ENCODE results near the gene FAM53C. TPM values are rescaled to one million over a fixed set of nuclear protein-coding genes. Genes with fewer than 3 reads are reported as not detected.
A peak's percentile ranks its signal among the peaks of the same experiment; 100 is the strongest.

Gene FAM53C
- total RNA-seq, 2 experiments from 2014 or later: 81.0 to 83.8 TPM

GRCh38 chr5:138370537-138370936 lies 32.5 kb downstream of the FAM53C start:
- Histone ChIP-seq H3K4me3 (ENCODE audit: low read length) (no peak overlapping the region), H3K9me3 (ENCODE audit: control insufficient read depth in 1 of 2, insufficient read depth in 1 of 2, low read length in 2 of 2) (no peaks in the 10 kb centered on the region), H3K27ac (ENCODE audit: low read depth in 1 of 2, low read length in 2 of 2) (no peak overlapping the region), H3K27me3 (ENCODE audit: control insufficient read depth in 1 of 2, insufficient read depth in 2 of 2, low read length in 2 of 2) (no peaks in the 10 kb centered on the region), H3K4me1 (ENCODE audit: insufficient read depth, low read length) (peaks cover 18% of the 10 kb centered on the region), H3K36me3 (ENCODE audit: insufficient read depth, low read length) (peaks cover 22% of the 10 kb centered on the region)
- Mint-ChIP-seq H3K4me3 (no peak overlapping the region), H3K9me3 (no peaks in the 10 kb centered on the region), H3K36me3 (ENCODE audit: low read depth) (peaks cover 28% of the 10 kb centered on the region), H3K27ac (no peak overlapping the region), H3K4me1 (ENCODE audit: low read depth) (peaks cover 49% of the 10 kb centered on the region), H3K27me3 (no peaks in the 10 kb centered on the region)
- no peak for ATAC-seq (ENCODE audit: poor library complexity)
- CTCF ChIA-PET: interaction anchor here (6.4 kb wide), 1 partner anchor 18 kb away, joined by 32 read pairs; the partner anchor contains the start of gene KDM3B
- intact Hi-C loops (cut with DNase I, micrococcal nuclease): no loop called here
- TF ChIP-seq, protein P1, sequence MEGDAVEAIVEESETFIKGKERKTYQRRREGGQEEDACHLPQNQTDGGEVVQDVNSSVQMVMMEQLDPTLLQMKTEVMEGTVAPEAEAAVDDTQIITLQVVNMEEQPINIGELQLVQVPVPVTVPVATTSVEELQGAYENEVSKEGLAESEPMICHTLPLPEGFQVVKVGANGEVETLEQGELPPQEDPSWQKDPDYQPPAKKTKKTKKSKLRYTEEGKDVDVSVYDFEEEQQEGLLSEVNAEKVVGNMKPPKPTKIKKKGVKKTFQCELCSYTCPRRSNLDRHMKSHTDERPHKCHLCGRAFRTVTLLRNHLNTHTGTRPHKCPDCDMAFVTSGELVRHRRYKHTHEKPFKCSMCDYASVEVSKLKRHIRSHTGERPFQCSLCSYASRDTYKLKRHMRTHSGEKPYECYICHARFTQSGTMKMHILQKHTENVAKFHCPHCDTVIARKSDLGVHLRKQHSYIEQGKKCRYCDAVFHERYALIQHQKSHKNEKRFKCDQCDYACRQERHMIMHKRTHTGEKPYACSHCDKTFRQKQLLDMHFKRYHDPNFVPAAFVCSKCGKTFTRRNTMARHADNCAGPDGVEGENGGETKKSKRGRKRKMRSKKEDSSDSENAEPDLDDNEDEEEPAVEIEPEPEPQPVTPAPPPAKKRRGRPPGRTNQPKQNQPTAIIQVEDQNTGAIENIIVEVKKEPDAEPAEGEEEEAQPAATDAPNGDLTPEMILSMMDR (IDR thresholded peaks at IDR 0.05): no peak
- no peak for DNase-seq
- POLR2A ChIA-PET: interaction anchor here (3.3 kb wide), 1 partner anchor 18 kb away, joined by 12 read pairs; the partner anchor contains the start of gene KDM3B

DNA sequence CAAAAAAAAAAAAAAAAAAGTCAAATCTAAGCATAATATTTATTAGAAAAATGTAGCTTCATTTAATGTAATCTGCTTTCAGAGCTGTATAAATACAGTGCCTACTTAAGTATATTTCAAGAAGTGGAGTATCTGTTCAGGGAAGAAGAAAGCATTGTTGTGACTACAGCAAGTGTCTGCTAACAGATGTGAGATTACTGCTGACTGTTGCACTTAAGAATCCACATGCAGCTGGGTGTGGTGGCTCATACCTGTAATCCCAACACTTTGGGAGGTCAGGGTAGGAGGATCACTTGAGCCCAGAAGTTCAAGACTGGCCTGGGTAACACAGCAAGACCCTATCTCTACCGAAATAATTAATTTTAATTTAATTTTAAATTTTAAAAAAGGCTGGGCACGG lies 33.4 kb downstream of the FAM53C start:
- Mint-ChIP-seq H3K36me3 (ENCODE audit: low read depth) (peaks cover 28% of the 10 kb centered on the region), H3K27ac (no peak overlapping the region), H3K9me3 (no peaks in the 10 kb centered on the region), H3K4me1 (ENCODE audit: low read depth) (peaks cover 42% of the 10 kb centered on the region), H3K27me3 (no peaks in the 10 kb centered on the region), H3K4me3 (no peak overlapping the region)
- no peak overlapping the region for H3K4me3 ChIP-seq (ENCODE audit: low read length)
- peaks cover 14% of the 10 kb centered on the region for H3K4me1 ChIP-seq (ENCODE audit: insufficient read depth, low read length)
- DNase-seq (no peak), ATAC-seq (ENCODE audit: poor library complexity) (no peak)
- H3K9me3 ChIP-seq (ENCODE audit: control insufficient read depth in 1 of 2, insufficient read depth in 1 of 2, low read length in 2 of 2): no peaks in the 10 kb centered on the region
- no peaks in the 10 kb centered on the region for H3K27me3 ChIP-seq (ENCODE audit: control insufficient read depth in 1 of 2, insufficient read depth in 2 of 2, low read length in 2 of 2)
- POLR2A ChIA-PET: interaction anchor here (1.1 kb wide), 1 partner anchor 18 kb away, joined by 4 read pairs; no protein-coding TSS in a partner anchor
- CTCF ChIA-PET: interaction anchor here (6.4 kb wide), 1 partner anchor 19 kb away, joined by 32 read pairs; the partner anchor contains the start of gene KDM3B
- intact Hi-C loops (cut with DNase I, micrococcal nuclease): no loop called here
- H3K27ac ChIP-seq (ENCODE audit: low read depth in 1 of 2, low read length in 2 of 2): no peak overlapping the region
- peaks cover 28% of the 10 kb centered on the region for H3K36me3 ChIP-seq (ENCODE audit: insufficient read depth, low read length)
- TF ChIP-seq, protein P1 (IDR thresholded peaks at IDR 0.05): no peak

DNA sequence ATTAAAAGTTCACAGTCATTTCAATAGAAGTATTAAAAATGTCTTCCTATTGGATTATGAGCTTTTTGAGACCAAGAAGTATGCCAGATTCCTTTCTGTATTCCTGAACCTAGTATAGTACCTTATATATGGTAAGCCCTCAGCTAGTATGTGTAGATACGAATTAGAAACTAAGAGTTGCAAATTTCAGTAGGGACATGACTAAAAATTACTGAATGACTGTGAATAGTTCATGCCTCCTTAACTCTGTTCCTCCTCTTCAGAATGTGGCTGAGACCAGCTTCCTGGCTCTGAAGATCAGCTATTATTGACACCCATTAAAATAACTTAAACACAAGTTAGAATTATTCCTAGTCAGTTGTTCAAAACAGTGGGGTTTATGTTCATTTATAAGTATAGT lies 34.2 kb downstream of the FAM53C start:
- ATAC-seq (ENCODE audit: poor library complexity) (no peak), DNase-seq (no peak)
- TF ChIP-seq, protein P1 (IDR thresholded peaks at IDR 0.05): no peak
- Mint-ChIP-seq H3K27ac (peak overlapping the region; percentile 17), H3K27me3 (no peaks in the 10 kb centered on the region), H3K36me3 (ENCODE audit: low read depth) (peaks cover 35% of the 10 kb centered on the region), H3K4me3 (no peak overlapping the region), H3K4me1 (ENCODE audit: low read depth) (peaks cover 37% of the 10 kb centered on the region), H3K9me3 (no peaks in the 10 kb centered on the region)
- H3K4me3 ChIP-seq (ENCODE audit: low read length): no peak overlapping the region
- CTCF ChIA-PET: interaction anchor here (6.4 kb wide), 1 partner anchor 20 kb away, joined by 32 read pairs; the partner anchor contains the start of gene KDM3B
- no peaks in the 10 kb centered on the region for H3K9me3 ChIP-seq (ENCODE audit: control insufficient read depth in 1 of 2, insufficient read depth in 1 of 2, low read length in 2 of 2)
- H3K4me1 ChIP-seq (ENCODE audit: insufficient read depth, low read length): peaks cover 11% of the 10 kb centered on the region
- intact Hi-C loops (cut with DNase I, micrococcal nuclease): no loop called here
- H3K27ac ChIP-seq (ENCODE audit: low read depth in 1 of 2, low read length in 2 of 2): no peak overlapping the region
- H3K36me3 ChIP-seq (ENCODE audit: insufficient read depth, low read length): peaks cover 35% of the 10 kb centered on the region
- POLR2A ChIA-PET: interaction anchor here (1.1 kb wide), 1 partner anchor 19 kb away, joined by 4 read pairs; no protein-coding TSS in a partner anchor
- no peaks in the 10 kb centered on the region for H3K27me3 ChIP-seq (ENCODE audit: control insufficient read depth in 1 of 2, insufficient read depth in 2 of 2, low read length in 2 of 2)

Data from CD4-positive, alpha-beta T cell (primary cell).